AG20443 (cell line): ENCODE results near the gene SENP7.
"Not testable (repeated sequence)": the region's sequence is repeated elsewhere in the genome, so short reads cannot be mapped to it uniquely, and the experiment has no call there.

ENCODE experiments used
- DNase-seq: peaks from one replicate; pipeline ENCODE4 v3.0.0; 2012; ENCODE audit warnings: low spot score, mixed read lengths

The SENP7 gene

DNA sequence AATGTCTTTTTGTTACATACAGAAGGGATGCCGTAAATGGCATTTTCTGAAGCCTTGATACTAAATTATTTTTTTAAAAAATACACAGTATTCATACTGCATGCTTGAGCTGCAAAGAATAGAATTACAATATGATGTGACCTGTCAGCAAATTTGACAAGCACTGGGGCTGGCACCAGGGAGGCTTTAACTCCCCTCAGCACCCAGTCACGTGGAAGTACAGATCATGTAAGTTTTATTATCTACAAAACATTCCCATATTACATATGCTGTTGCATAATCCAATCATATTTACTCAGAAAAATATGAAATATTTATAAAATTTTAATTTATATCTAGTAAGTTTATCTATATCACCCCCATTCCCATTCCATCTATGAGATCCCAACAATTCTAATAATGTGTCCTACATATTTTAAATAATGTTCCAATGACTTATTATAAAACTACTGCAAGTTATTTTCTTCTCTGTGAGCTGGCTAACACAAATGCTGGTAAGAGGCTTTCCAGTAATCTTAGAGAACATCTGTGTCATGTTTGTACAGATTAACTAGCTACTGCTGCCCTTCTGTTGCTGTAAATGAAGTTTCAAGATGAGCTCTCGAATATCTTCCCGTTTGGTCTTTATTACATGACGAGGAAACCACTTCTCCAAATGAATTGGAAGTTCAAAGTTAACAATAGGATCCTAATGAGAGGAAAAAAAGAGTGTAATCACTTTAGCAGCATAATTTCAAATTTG lies 187.4 kb downstream of the SENP7 start:
- DNase-seq = no peak

GRCh38 chr3:101320475-101320874 lies 192.5 kb downstream of the SENP7 start, which contains the start of gene IMPG2:
Gene IMPG2, minus strand, starts transcription at chr3:101320575. Its CDS starts 203 bp downstream, at chr3:101320372.
- DNase-seq = no peak

DNA sequence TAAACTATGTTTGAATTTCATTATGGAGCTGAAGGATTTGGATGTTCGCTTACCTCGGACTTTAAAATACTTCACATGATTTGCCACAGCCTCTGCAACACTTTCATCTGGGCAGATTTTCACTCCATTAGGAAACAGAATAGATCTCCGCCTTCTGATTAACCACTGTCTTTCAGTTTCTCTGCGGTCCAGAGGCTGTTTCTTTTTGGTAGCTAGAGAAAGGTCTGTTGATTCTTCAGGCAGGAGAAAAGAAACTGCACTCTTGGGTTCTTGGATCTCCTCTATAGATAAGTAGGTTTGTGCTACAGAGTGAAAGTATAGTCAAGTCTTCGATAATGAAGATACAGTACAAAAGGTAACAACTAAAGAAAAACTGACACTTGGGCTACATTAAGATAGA lies 193.5 kb downstream of the SENP7 start:
- DNase-seq = no peak

GRCh38 chr3:101312545-101312944 lies 200.5 kb downstream of the SENP7 start:
- no peak for DNase-seq

DNA sequence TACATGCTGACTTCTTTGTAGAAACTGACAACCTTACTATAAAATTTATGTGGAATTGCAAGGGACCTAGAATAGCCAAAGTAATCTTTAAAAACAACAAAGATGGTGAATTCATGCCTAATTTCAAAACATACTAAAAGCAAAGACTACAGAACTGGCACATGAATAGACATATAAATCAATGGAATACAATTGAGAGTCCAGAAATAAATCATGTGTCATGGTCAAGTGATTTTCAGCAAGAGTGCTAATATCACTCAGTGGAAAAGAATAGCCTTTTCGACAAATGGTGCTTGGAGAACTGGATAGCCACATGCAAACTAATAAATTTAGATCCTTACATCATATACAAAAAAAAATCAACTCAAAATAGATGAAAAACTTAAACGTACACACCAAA lies 201.3 kb downstream of the SENP7 start:
- DNase-seq = no peak

- no peak for DNase-seq
Observed at GRCh38 chr3:101310978-101311375, 202.0 kb downstream of the SENP7 start.

- not testable (repeated sequence) for DNase-seq
Observed at GRCh38 chr3:101308147-101308772, 204.8 kb downstream of the SENP7 start.

GRCh38 chr3:101303836-101304235 lies 209.2 kb downstream of the SENP7 start:
- no peak for DNase-seq

DNA sequence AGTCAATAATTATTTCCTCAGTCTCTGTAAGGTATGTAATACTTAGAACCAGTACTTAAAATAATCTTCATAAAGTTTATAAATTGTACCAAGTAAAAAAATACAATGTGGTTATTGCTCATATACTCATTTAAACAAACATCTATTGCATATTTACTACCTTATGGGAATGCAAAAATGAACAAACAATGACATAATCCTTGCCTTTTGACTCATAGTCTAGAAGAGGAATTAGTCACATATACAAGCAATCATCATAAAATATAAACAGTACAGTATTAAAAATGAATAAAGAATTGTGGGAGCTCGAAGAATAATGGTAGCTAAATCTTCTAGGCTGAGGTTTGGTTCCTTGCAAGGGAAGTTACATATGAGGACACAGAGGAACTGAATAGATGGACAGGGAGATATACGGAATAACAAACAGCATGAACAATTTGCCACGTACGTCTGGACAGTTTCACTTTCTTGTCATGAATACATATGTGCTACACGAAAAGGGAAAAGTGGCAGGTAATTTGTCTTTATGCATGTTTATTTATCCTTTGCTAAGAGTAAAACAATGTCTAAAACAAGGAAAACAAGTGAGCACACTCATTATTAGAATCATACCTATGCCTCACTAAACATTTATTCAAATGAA lies 209.8 kb downstream of the SENP7 start:
- DNase-seq = no peak

- DNase-seq = no peak
Observed at GRCh38 chr3:101300073-101300472, 212.9 kb downstream of the SENP7 start.

- peak; percentile 46 for DNase-seq
Observed at GRCh38 chr3:101292027-101292426, 221.0 kb downstream of the SENP7 start.

DNA sequence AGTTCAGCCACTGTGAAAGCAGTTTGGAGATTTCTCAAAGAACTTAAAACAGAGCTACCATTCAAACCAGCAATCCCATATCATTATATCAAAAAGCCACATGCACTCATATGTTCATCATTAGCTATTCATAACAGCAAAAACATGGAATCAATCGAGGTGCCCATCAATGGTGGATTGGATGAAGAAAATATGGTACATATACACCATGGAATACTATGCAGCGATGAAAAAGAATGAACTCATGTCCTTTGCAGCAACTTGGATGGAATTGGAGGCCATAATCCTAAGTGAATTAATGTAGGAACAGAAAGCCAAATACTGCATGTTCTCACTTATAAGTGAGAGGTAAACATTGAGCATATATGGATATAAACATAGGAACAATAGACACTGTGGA lies 224.7 kb downstream of the SENP7 start:
- no peak for DNase-seq

GRCh38 chr3:101284757-101285156 lies 228.3 kb downstream of the SENP7 start:
- DNase-seq = no peak

GRCh38 chr3:101281521-101282030 lies 231.4 kb downstream of the SENP7 start:
- DNase-seq = no peak

DNA sequence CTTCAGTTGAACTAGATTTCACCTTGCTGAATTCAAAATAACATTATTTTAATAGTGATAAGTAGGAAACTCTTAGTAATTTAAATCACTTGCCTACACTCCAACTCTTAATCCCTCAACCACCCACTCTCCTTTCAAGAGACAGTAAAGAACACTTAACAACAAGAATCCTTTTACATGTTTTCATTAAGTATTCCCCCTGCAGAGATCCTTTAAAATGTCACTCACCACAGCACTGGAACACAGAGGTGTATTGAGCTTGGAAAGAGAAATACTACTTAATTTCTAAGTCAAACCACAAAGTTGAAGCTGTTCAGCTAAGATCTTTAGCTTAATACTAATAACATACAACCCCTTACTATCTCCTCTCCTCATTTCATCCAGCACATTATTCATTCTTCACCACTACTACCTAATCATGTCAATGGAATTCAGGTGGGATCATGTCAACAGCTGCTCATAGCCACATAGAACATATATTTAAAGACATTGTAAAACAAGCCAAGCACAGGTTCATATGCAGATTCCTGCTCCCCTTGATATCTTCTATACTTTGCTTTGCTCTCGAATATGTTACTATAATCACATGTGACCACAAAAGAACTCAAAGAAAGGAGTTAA lies 233.1 kb downstream of the SENP7 start:
- DNase-seq = no peak

DNA sequence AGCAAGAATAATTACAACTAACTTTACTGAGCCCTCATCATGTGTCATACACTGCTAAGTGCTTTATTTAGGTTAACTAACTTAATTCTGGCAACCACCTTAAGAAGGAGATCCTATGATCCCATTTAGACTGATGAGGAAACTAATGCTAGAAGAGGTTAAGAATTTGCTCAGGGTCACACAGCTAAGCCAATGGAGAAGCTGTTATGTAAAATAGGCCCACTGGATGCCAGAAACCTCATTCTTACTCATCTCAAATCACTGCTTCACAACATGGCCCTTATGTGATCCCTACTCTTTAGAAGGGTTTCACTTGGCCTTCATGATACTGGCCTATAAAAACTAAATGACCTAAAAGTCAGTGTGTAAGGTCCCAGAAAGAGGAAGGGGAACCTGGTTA lies 233.8 kb downstream of the SENP7 start:
- DNase-seq = no peak

GRCh38 chr3:101278727-101279126 lies 234.3 kb downstream of the SENP7 start:
- no peak for DNase-seq
